SH-SY5Y (cell line): ENCODE results near the gene SLC9B1.

Experiments
- GATA2 ChIP-seq: IDR thresholded peaks from 2 replicates; pipeline ENCODE4 v1.6.1; 2011; ENCODE audit warnings: mild to moderate bottlenecking, low read depth, low read length
- GATA3 ChIP-seq: IDR thresholded peaks from 2 replicates; pipeline ENCODE4 v1.6.1; 2011; ENCODE audit warnings: low read depth, mild to moderate bottlenecking, low read length, moderate library complexity

GRCh38 chr4:102858828-102859464 lies 160.6 kb downstream of the SLC9B1 start:
- no peak for TF ChIP-seq GATA2
- no peak for TF ChIP-seq GATA3
